GM12878 (cell line): ENCODE results near the gene ASB4. TPM values are rescaled to one million over a fixed set of nuclear protein-coding genes. Genes with fewer than 3 reads are reported as not detected.

Experiments
- polyA plus RNA-seq, 11 experiments: library from polyadenylated mRNA; depleted of rRNA in 4 of 11; unstranded in 6 of 11; stranded (reverse) in 5 of 11; fragments of >200 nt; fragmentation: Nextera tagmentation in 4 of 11; fragmentation: Illumina TruSeq in 1 of 11; extraction: Ambion mirVana in 4 of 11; extraction: Trizol in 1 of 11; gene quantifications; 1 replicate in 1 of 11; 2 replicates in 10 of 11; pipeline versions ENCODE4 v1.2.1 to v1.2.3, GENCODE V29; 2011 to 2016; ENCODE audit warnings: inconsistent platforms in 2 of 11, missing spikeins in 2 of 11, low read depth in 1 of 11
- total RNA-seq, 4 experiments: library from RNA; depleted of rRNA in 3 of 4; stranded (reverse); fragments of >200 nt in 3 of 4; fragmentation: Illumina TruSeq in 1 of 4; extraction: Trizol in 1 of 4; gene quantifications; 2 replicates each; pipeline versions ENCODE4 v1.2.1 to v1.2.3, GENCODE V29; 2013 to 2021

Gene ASB4
- total and polyA plus RNA-seq, 10 of the 15 experiments (the other 5 are each of a cell fraction or from before 2014, with no cell fraction given): 0.12 to 1.1 TPM; not detected in 8

Other genes starting within 250 kb of the ASB4 start
- not detected in 2 replicates for gene PON1, start 161.4 kb upstream of the ASB4 start, total RNA-seq (2014; rRNA removed)
- not detected in 2 replicates for gene PON1, start 161.4 kb upstream of the ASB4 start, total RNA-seq (2014; rRNA removed; fragmentation: Illumina TruSeq; extraction: Trizol)
- 0.26 and 0.40 TPM in 2 replicates for gene PON1, start 161.4 kb upstream of the ASB4 start, total RNA-seq (2021)
- 0.14 and 0.62 TPM in 2 replicates for gene PON1, start 161.4 kb upstream of the ASB4 start, polyA plus RNA-seq (2011; rRNA removed)
- gene PON1, start 161.4 kb upstream of the ASB4 start, polyA plus RNA-seq (2014; fragmentation: Illumina TruSeq; extraction: Trizol): 0.24 TPM in 1 of 2 replicates, not detected in the other
- gene PON1, start 161.4 kb upstream of the ASB4 start, polyA plus RNA-seq (2014; fragmentation: Nextera tagmentation; extraction: Ambion mirVana): under 1 TPM; 0.10 to 0.22 TPM
- gene PON1, start 161.4 kb upstream of the ASB4 start, polyA plus RNA-seq (2014; rRNA removed): 0.26 TPM in 1 of 2 replicates, not detected in the other
- gene PON1, start 161.4 kb upstream of the ASB4 start, polyA plus RNA-seq (2016; fragmentation: Nextera tagmentation; extraction: Ambion mirVana): not detected
- gene PON3, start 89.6 kb upstream of the ASB4 start, total RNA-seq (2014; rRNA removed): 0.45 and 0.71 TPM in 2 replicates
- gene PON3, start 89.6 kb upstream of the ASB4 start, total RNA-seq (2014; rRNA removed; fragmentation: Illumina TruSeq; extraction: Trizol): 0.76 and 1.0 TPM in 2 replicates
- 0.64 and 0.69 TPM in 2 replicates for gene PON3, start 89.6 kb upstream of the ASB4 start, total RNA-seq (2021)
- 1.7 and 2.0 TPM in 2 replicates for gene PON3, start 89.6 kb upstream of the ASB4 start, polyA plus RNA-seq (2011; rRNA removed)
- 0.29 and 0.78 TPM in 2 replicates for gene PON3, start 89.6 kb upstream of the ASB4 start, polyA plus RNA-seq (2014; fragmentation: Illumina TruSeq; extraction: Trizol)
- gene PON3, start 89.6 kb upstream of the ASB4 start, polyA plus RNA-seq (2014; fragmentation: Nextera tagmentation; extraction: Ambion mirVana): 1 to 10 TPM; 1.4 to 2.0 TPM
- gene PON3, start 89.6 kb upstream of the ASB4 start, polyA plus RNA-seq (2014; rRNA removed): 0.69 and 0.78 TPM in 2 replicates
- 1 to 10 TPM; 1.0 to 1.4 TPM for gene PON3, start 89.6 kb upstream of the ASB4 start, polyA plus RNA-seq (2016; fragmentation: Nextera tagmentation; extraction: Ambion mirVana)
- 43.8 and 53.2 TPM in 2 replicates for gene PON2, start 50.9 kb upstream of the ASB4 start, total RNA-seq (2014; rRNA removed)
- gene PON2, start 50.9 kb upstream of the ASB4 start, total RNA-seq (2014; rRNA removed; fragmentation: Illumina TruSeq; extraction: Trizol): 46.6 and 48.8 TPM in 2 replicates
- gene PON2, start 50.9 kb upstream of the ASB4 start, total RNA-seq (2021): 32.7 TPM in 2 replicates
- 127 and 183 TPM in 2 replicates for gene PON2, start 50.9 kb upstream of the ASB4 start, polyA plus RNA-seq (2011; rRNA removed)
- 56.8 and 63.6 TPM in 2 replicates for gene PON2, start 50.9 kb upstream of the ASB4 start, polyA plus RNA-seq (2014; fragmentation: Illumina TruSeq; extraction: Trizol)
- 10 to 100 TPM; 22.9 to 30.2 TPM for gene PON2, start 50.9 kb upstream of the ASB4 start, polyA plus RNA-seq (2014; fragmentation: Nextera tagmentation; extraction: Ambion mirVana)
- gene PON2, start 50.9 kb upstream of the ASB4 start, polyA plus RNA-seq (2014; rRNA removed): 40.4 and 52.4 TPM in 2 replicates
- 10 to 100 TPM; 45.7 to 48.2 TPM for gene PON2, start 50.9 kb upstream of the ASB4 start, polyA plus RNA-seq (2016; fragmentation: Nextera tagmentation; extraction: Ambion mirVana)
- gene PDK4, start 110.6 kb downstream of the ASB4 start, total RNA-seq (2014; rRNA removed): not detected in 2 replicates
- gene PDK4, start 110.6 kb downstream of the ASB4 start, total RNA-seq (2014; rRNA removed; fragmentation: Illumina TruSeq; extraction: Trizol): not detected in 2 replicates
- gene PDK4, start 110.6 kb downstream of the ASB4 start, total RNA-seq (2021): 0.21 and 0.46 TPM in 2 replicates
- gene PDK4, start 110.6 kb downstream of the ASB4 start, polyA plus RNA-seq (2011; rRNA removed): 0.03 and 0.10 TPM in 2 replicates
- not detected in 2 replicates for gene PDK4, start 110.6 kb downstream of the ASB4 start, polyA plus RNA-seq (2014; fragmentation: Illumina TruSeq; extraction: Trizol)
- not detected for gene PDK4, start 110.6 kb downstream of the ASB4 start, polyA plus RNA-seq (2014; fragmentation: Nextera tagmentation; extraction: Ambion mirVana)
- gene PDK4, start 110.6 kb downstream of the ASB4 start, polyA plus RNA-seq (2014; rRNA removed): not detected in 2 replicates
- not detected for gene PDK4, start 110.6 kb downstream of the ASB4 start, polyA plus RNA-seq (2016; fragmentation: Nextera tagmentation; extraction: Ambion mirVana)